Heart right ventricle (tissue), 16 donors: ENCODE measurements around the gene NNT. TPM values are rescaled to one million over a fixed set of nuclear protein-coding genes. Genes with fewer than 3 reads are reported as not detected.

Experiments used
- ATAC-seq, 8 donors: fragments of 200-7000 bp; cut with Tn5 transposase; one replicate each; pipeline ENCODE4 v1.9.1; 2020; ENCODE audit warnings: mild to moderate bottlenecking in 8 of 8, moderate library complexity in 8 of 8, moderate number of reproducible peaks in 1 of 8
- DNase-seq, 2 donors: peaks; one replicate each; pipeline ENCODE4 v3.0.0-alpha.2; 2020
- H3K27ac ChIP-seq, 10 donors: fragments of 200-600 bp; sonication (generic) in 2 of 10; one replicate each; pipeline versions ENCODE4 v1.5.0 to v1.8.0; 2020 to 2022; ENCODE audit warnings: mild to moderate bottlenecking in 3 of 10
- H3K27me3 ChIP-seq, 7 donors: fragments of 200-600 bp; one replicate each; pipeline ENCODE4 v1.8.0; 2021 to 2022; ENCODE audit warnings: mild to moderate bottlenecking in 2 of 7
- H3K36me3 ChIP-seq, 9 donors: fragments of 200-600 bp; sonication (generic) in 1 of 9; one replicate each; pipeline versions ENCODE4 v1.5.0 to v1.8.0; 2020 to 2022; ENCODE audit warnings: mild to moderate bottlenecking in 2 of 9
- H3K4me1 ChIP-seq, 9 donors: fragments of 200-600 bp; sonication (generic) in 1 of 9; one replicate each; pipeline versions ENCODE4 v1.5.0 to v1.8.0; 2020 to 2022; ENCODE audit warnings: mild to moderate bottlenecking in 4 of 9
- H3K4me3 ChIP-seq, 10 donors: fragments of 200-600 bp; sonication (generic) in 2 of 10; one replicate each; pipeline versions ENCODE4 v1.5.0 to v1.8.0; 2020 to 2022; ENCODE audit warnings: mild to moderate bottlenecking in 7 of 10, moderate library complexity in 2 of 10
- H3K9me3 ChIP-seq, 11 donors: fragments of 200-600 bp in 10 of 11; sonication (generic) in 2 of 11; one replicate each; pipeline versions ENCODE4 v1.5.0 to v1.8.0; 2013 to 2022; ENCODE audit warnings: mild to moderate bottlenecking in 2 of 11, control low read depth in 1 of 11, moderate library complexity in 1 of 11
- CTCF ChIP-seq, 9 donors: fragments of 200-600 bp; sonication (generic) in 2 of 9; IDR thresholded peaks; one replicate each; pipeline versions ENCODE4 v1.5.0 to v1.8.0; 2021 to 2022; ENCODE audit warnings: antibody characterized with exemption in 9 of 9, mild to moderate bottlenecking in 5 of 9, moderate library complexity in 1 of 9
- WGBS, 2 donors: extraction: QIAGEN DNeasy Blood & Tissue Kit; methylation state at CpG; one replicate each; pipeline ENCODE4 v1.1.7; 2013; ENCODE audit warnings: inconsistent platforms in 1 of 2; 5-methylcytosine and 5-hydroxymethylcytosine counted together
- intact Hi-C, 10 donors: fragments of 100-400 bp; cut with DNase I; formaldehyde crosslinking; loops; one replicate each; pipeline versions ENCODE4 v1.11.1 to v1.14.2; 2022
- polyA plus RNA-seq, 2 donors: library from polyadenylated mRNA; stranded (reverse); fragments of 200-250 nt; gene quantifications; one replicate each; pipeline ENCODE4 v1.2.3, GENCODE V29; 2013
- total RNA-seq, 10 donors: library from RNA; stranded (reverse); fragmentation: NEBNext Ultra II Directional in 3 of 10; extraction: Animal tissue kit (Norgen Biotek cat#: 25700) in 3 of 10; gene quantifications; one replicate each; pipeline versions ENCODE4 v1.2.1 to v1.2.4, GENCODE V29; 2021 to 2023
- donor health status: Arrhythmogenic right ventricular cardiomyopathy.
- donor health status: ischemic (EF 13 %, LVEDD 7.1; RV severe dilation, severe dysfunction).
- donor health status: healthy with polysubstance abuse.
- donor health status: DM: no; HTN: yes; CAD: no.
- donor health status: DM: no; HTN: no; CAD: no.
- donor health status: ischemic (EF 25% LVEDD 6.9; RV normal size, moderate dysfunction).
- donor health status: ischemic (EF 25% LVEDD 5.7; RV mildly dilated, moderate dysfunction).
- donor health status: healthy.
- donor health status: DM: yes; HTN: yes; CAD: no.
- donor health status: Ischemic cardiomyopathy.
- donor health status: ischemic (EF 35%, LVEDD 5.7; RV mildly dilated, moderate dysfunction).
- donor health status: nonischemic (EF 11% LVEDD 7.7; RV severe dilation, severe dysfunction).
- donor health status: DM: yes; HTN: yes; CAD: no.
- donor health status: PGD.
- donor health status: ischemic (EF 29% LVEDD 5.4; RV normal size, mild dysfunction).
- donor health status: nonischemic (EF 23%, LVEDD 6.1; RV moderate dilation, normal function).

NNT gene
- total and polyA plus RNA-seq, 12 donors: 40.8 to 731 (median 609) TPM

- DNase-seq (no peak), ATAC-seq (no peak)
- intact Hi-C loops: no loop called here
- Histone ChIP-seq H3K9me3 (no peaks in the 10 kb centered on the region), H3K36me3 (peaks cover 0 to 41% (median 0%) of the 10 kb centered on the region in 9 donors), H3K27ac (no peak overlapping the region), H3K4me1 (peaks cover 0 to 40% (median 25%) of the 10 kb centered on the region in 9 donors), H3K27me3 (no peaks in the 10 kb centered on the region), H3K4me3 (no peak overlapping the region)
- no peak for TF ChIP-seq CTCF (IDR thresholded peaks at IDR 0.05)
- WGBS, 2 donors: 87 to 91% methylated on average over 3 of the region's 3 CpGs
These were observed 84.3 kb downstream of the NNT start for GRCh38 chr5:43687275-43687674.

DNA sequence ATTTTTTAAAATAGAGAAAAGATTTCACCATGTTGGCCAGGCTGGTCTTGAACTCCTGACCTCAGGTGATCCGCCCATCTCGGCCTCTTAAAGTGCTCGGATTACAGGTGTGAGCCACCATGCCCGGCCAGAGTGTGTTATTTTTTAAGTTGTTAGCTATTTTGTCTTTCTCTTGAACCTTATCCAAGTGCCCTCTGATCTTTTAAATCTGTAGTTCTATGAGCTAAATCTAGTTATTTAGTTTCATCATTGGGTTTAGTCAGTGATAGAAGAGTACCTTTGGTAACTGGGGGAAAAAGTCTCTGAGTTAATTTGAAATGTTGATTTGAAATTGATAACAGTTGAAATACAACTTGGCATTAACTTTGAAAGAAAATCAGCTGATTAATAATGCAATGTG is 88.3 kb downstream of the NNT start:
- Histone ChIP-seq H3K9me3 (peaks cover 0 to 10% (median 0%) of the 10 kb centered on the region in 11 donors), H3K36me3 (peaks cover 0 to 29% (median 0%) of the 10 kb centered on the region in 9 donors), H3K27me3 (no peaks in the 10 kb centered on the region), H3K4me3 (no peak overlapping the region), H3K27ac (no peak overlapping the region), H3K4me1 (peaks cover 0 to 20% (median 6%) of the 10 kb centered on the region in 9 donors)
- no peak for TF ChIP-seq CTCF (IDR thresholded peaks at IDR 0.05)
- DNase-seq (no peak), ATAC-seq (no peak)
- 90 to 92% methylated on average over 4 of the region's 4 CpGs for WGBS, 2 donors
- intact Hi-C loops: no loop called here

GRCh38 chr5:43691893-43692292 is 88.9 kb downstream of the NNT start:
- TF ChIP-seq CTCF (IDR thresholded peaks at IDR 0.05): no peak
- H3K27me3 ChIP-seq: no peaks in the 10 kb centered on the region
- no peak overlapping the region for H3K27ac ChIP-seq
- peaks cover 0 to 34% (median 0%) of the 10 kb centered on the region in 9 donors for H3K36me3 ChIP-seq
- H3K9me3 ChIP-seq: peaks cover 0 to 11% (median 0%) of the 10 kb centered on the region in 11 donors
- intact Hi-C loops: no loop called here
- H3K4me1 ChIP-seq: peaks cover 0 to 16% (median 6%) of the 10 kb centered on the region in 9 donors
- WGBS, 2 donors: 95 to 100% methylated on average over 1 of the region's 1 CpG
- H3K4me3 ChIP-seq: no peak overlapping the region
- DNase-seq (no peak), ATAC-seq (no peak)

DNA sequence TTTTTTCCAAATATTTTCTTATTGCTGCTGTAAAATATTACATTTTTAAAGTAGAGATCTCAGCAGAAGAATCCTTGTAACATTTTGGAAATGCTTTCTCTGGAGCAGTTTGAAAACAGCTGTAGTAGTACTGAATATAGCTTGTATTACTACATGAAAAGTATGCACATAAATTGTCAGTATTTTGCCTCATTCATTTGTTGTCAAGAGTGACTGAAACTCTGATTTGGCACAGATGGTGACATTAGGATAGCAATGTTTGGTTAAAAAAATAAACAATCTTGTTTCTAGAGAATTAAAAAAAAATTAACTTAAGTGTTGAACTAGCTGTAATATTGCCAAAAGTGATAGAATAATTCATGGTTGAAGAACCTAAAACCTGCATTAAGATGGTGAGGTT is 90.4 kb downstream of the NNT start:
- no peak for ATAC-seq
- no peak for TF ChIP-seq CTCF (IDR thresholded peaks at IDR 0.05)
- intact Hi-C loops: no loop called here
- H3K36me3 ChIP-seq: peaks cover 0 to 34% (median 0%) of the 10 kb centered on the region in 9 donors
- H3K9me3 ChIP-seq: peaks cover 0 to 11% (median 0%) of the 10 kb centered on the region in 11 donors
- no peak overlapping the region for H3K27ac ChIP-seq
- DNase-seq: no peak
- peaks cover 0 to 16% (median 6%) of the 10 kb centered on the region in 9 donors for H3K4me1 ChIP-seq
- H3K4me3 ChIP-seq: no peak overlapping the region
- no peaks in the 10 kb centered on the region for H3K27me3 ChIP-seq
